SK-N-SH (cell line): ENCODE data around the gene BGN.

Source experiments
- EP300 ChIP-seq, 2 experiments: IDR thresholded peaks; 2 replicates each; pipeline versions ENCODE4 v1.4.0 to v1.6.1; 2012; ENCODE audit warnings: borderline replicate concordance in 1 of 2, low read depth in 1 of 2, low read length in 1 of 2
- EZH2phosphoT487 ChIP-seq: fragments of 200-600 bp; sonication (generic); IDR thresholded peaks from 2 replicates; pipeline ENCODE4 v1.6.1; 2017; ENCODE audit warnings: low read depth, mixed run types, mild to moderate bottlenecking, antibody characterized with exemption, moderate library complexity, borderline replicate concordance
- FOSL2 ChIP-seq: IDR thresholded peaks from 2 replicates; pipeline ENCODE4 v1.4.0; 2012; ENCODE audit warnings: low read depth, mild to moderate bottlenecking, moderate library complexity, borderline replicate concordance
- FOXM1 ChIP-seq: IDR thresholded peaks from 2 replicates; pipeline ENCODE4 v1.4.0; 2012; ENCODE audit warnings: low read depth, mild to moderate bottlenecking
- RAD21 ChIP-seq: IDR thresholded peaks from 2 replicates; pipeline ENCODE4 v1.6.1; 2012; ENCODE audit warnings: mild to moderate bottlenecking, low read length
- SIN3A ChIP-seq: IDR thresholded peaks from 2 replicates; pipeline ENCODE4 v1.6.1; 2012; ENCODE audit warnings: low read depth, mild to moderate bottlenecking, low read length, moderate library complexity, borderline replicate concordance
- SMC3 ChIP-seq: IDR thresholded peaks from 2 replicates; pipeline ENCODE4 v1.6.1; 2012; ENCODE audit warnings: low read depth, low read length, improper control_type of control experiment
- TAF1 ChIP-seq: IDR thresholded peaks from 2 replicates; pipeline ENCODE4 v1.6.1; 2012; ENCODE audit warnings: low read depth, mild to moderate bottlenecking, low read length, moderate library complexity, borderline replicate concordance
- TF ChIP-seq, protein P1 (sequence below): fragments of 200-600 bp; sonication (generic); IDR thresholded peaks from 2 replicates; pipeline ENCODE4 v1.6.1; 2017; ENCODE audit warnings: antibody characterized with exemption, mild to moderate bottlenecking, moderate library complexity
- TF ChIP-seq, protein P2 (sequence below): IDR thresholded peaks from 2 replicates; pipeline ENCODE4 v1.4.0; 2012; ENCODE audit warnings: low read depth
- TF ChIP-seq, protein P3 (sequence below): IDR thresholded peaks from 2 replicates; pipeline ENCODE4 v1.4.0; 2012; ENCODE audit warnings: low read depth, borderline replicate concordance

DNA sequence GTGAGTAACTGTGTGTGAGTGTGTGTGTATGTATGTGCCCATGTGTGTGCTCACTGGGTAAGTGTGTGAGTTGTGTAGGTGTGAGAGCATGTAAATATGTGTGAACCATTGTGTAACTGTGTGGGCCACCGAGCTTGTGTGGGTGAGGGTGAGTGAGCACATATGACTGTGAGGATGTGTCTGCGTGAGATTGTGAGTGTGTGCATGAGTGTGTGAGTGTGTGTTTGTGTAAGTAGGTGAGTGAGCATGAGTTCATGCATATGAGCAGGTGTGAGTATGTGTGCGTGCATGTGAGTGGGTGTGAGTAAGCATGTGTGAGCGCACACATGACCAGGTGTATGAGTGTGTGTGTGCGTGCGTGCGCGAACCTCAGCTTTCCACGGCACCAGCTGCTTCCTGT lies 21.3 kb downstream of the BGN start:
- TF ChIP-seq SMC3 (no peak), FOXM1 (no peak), TAF1 (no peak), EP300 (IDR thresholded peaks at IDR 0.05; ENCODE audit: borderline replicate concordance in 1 of 2, low read depth in 1 of 2, low read length in 1 of 2) (no peak), RAD21 (no peak), SIN3A (no peak), FOSL2 (no peak), EZH2phosphoT487 (no peak)
- TF ChIP-seq, protein P1, sequence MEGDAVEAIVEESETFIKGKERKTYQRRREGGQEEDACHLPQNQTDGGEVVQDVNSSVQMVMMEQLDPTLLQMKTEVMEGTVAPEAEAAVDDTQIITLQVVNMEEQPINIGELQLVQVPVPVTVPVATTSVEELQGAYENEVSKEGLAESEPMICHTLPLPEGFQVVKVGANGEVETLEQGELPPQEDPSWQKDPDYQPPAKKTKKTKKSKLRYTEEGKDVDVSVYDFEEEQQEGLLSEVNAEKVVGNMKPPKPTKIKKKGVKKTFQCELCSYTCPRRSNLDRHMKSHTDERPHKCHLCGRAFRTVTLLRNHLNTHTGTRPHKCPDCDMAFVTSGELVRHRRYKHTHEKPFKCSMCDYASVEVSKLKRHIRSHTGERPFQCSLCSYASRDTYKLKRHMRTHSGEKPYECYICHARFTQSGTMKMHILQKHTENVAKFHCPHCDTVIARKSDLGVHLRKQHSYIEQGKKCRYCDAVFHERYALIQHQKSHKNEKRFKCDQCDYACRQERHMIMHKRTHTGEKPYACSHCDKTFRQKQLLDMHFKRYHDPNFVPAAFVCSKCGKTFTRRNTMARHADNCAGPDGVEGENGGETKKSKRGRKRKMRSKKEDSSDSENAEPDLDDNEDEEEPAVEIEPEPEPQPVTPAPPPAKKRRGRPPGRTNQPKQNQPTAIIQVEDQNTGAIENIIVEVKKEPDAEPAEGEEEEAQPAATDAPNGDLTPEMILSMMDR: no peak
- TF ChIP-seq, protein P2, sequence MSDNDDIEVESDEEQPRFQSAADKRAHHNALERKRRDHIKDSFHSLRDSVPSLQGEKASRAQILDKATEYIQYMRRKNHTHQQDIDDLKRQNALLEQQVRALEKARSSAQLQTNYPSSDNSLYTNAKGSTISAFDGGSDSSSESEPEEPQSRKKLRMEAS: no peak
- TF ChIP-seq, protein P3, sequence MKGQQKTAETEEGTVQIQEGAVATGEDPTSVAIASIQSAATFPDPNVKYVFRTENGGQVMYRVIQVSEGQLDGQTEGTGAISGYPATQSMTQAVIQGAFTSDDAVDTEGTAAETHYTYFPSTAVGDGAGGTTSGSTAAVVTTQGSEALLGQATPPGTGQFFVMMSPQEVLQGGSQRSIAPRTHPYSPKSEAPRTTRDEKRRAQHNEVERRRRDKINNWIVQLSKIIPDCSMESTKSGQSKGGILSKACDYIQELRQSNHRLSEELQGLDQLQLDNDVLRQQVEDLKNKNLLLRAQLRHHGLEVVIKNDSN: no peak
